ENCODE data around the gene MMAB. TPM values are rescaled to one million over a fixed set of nuclear protein-coding genes. Genes with fewer than 3 reads are reported as not detected.

MMAB gene
- total and polyA plus RNA-seq, 2 donors (not counting 3 experiments of a cell fraction or from before 2014, with no cell fraction given), result 39.1 to 46.0 TPM

DNA sequence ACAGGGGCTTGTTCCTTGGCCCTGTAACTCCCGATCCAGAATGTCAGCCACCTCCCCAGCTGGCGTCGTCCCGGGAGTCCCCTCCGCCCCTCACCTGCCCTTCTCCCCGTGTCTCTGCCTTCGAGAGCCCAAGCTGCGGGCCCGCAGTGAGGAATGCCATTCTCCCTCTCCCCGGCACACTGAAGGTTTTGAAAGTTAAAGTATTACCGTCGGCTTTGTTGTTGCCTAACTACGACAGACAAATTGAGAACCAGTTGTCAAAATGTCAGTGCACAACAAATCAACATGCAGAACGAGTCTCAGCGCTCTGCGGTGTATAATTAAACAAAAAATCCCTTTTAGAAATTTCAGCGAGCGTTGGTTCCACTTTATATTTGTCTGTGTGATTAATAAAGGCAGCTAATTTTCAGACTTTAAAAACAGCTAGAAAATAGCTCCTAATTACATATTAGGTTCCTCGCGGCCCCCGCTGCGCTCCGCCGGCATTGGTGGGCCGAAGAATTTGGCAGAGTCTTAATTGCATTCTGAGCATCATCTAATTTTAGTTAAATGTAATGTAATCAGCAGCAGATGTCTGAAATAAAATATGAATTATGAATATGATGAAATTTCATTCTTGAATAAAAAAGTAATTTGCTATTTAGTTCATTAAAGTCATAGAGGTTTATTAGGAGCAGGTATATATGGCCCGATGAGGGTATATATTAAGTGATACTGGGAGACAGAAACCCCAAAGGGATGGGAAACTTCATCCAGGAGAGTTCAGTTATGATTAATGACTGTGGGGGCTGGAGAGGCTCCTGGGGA is 40.5 kb upstream of the MMAB start:
- no TSS peak for BruUV-seq (replicated peaks)
- Histone ChIP-seq H3K4me1 (ENCODE audit: control insufficient read depth, extremely low read depth, insufficient read depth, low read length) (no peaks in the 10 kb centered on the region), H2AFZ (ENCODE audit: low read depth, low read length) (no peak overlapping the region), H3K9ac (replicated peaks; ENCODE audit: extremely low read depth, insufficient read depth, low read length) (no peak overlapping the region), H3K79me2 (ENCODE audit: control insufficient read depth, insufficient read depth, low read length) (no peaks in the 10 kb centered on the region), H3K27ac (ENCODE audit: insufficient read depth, low read depth, low read length) (no peak overlapping the region), H3K9me3 (replicated peaks; ENCODE audit: control insufficient read depth, insufficient read depth, low read length) (no peaks in the 10 kb centered on the region), H4K20me1 (replicated peaks; ENCODE audit: control insufficient read depth, extremely low read depth, insufficient read depth, low read length) (no peaks in the 10 kb centered on the region), H3K4me2 (ENCODE audit: insufficient read depth, low read length) (no peak overlapping the region), H3K36me3 (ENCODE audit: control insufficient read depth in 2 of 2, extremely low read depth in 1 of 2, insufficient read depth in 2 of 2, low read length in 2 of 2) (no peaks in the 10 kb centered on the region), H3K9me1 (replicated peaks; ENCODE audit: control insufficient read depth, extremely low read depth, insufficient read depth, low read length) (no peaks in the 10 kb centered on the region), H3K4me3 (replicated peaks in 1 of 3; ENCODE audit: insufficient read depth in 1 of 3, low read depth in 1 of 3, low read length in 3 of 3) (no peak overlapping the region), H3K27me3 (ENCODE audit: control insufficient read depth in 2 of 2, insufficient read depth in 2 of 2, low read length in 2 of 2) (peaks cover 0 to 14% of the 10 kb centered on the region in 2 experiments)
- ChIA-PET CTCF (interaction anchor here (1.2 to 2.9 kb wide), 5 partner anchors 16 to 186 kb away, joined by 3 to 15 read pairs (median 7); no protein-coding TSS in a partner anchor), POLR2A (no interaction called here)
- no peak for FAIRE-seq
- DNase-seq (ENCODE audit: low read depth, low spot score), result no peak
- intact Hi-C loops (cut with micrococcal nuclease) (loop anchor here (1.0 kb wide), 1 partner anchor 95 kb away; no protein-coding TSS in a partner anchor), dilution Hi-C loops (cut with MboI; ENCODE audit: extremely low pct_ligation_motif_present, low sequenced_read_pairs) (no loop called here)
- TF ChIP-seq, protein P1, sequence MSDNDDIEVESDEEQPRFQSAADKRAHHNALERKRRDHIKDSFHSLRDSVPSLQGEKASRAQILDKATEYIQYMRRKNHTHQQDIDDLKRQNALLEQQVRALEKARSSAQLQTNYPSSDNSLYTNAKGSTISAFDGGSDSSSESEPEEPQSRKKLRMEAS (IDR thresholded peaks at IDR 0.05; ENCODE audit: insufficient read depth, insufficient read length), result no peak
- TF ChIP-seq MYC (IDR thresholded peaks at IDR 0.05; ENCODE audit: low read depth, low read length) (no peak), POLR2A (IDR thresholded peaks at IDR 0.05; ENCODE audit: low read depth, low read length) (no peak), GATA2 (IDR thresholded peaks at IDR 0.05; ENCODE audit: insufficient read depth, insufficient read length, low read depth, low read length) (no peak), FOS (IDR thresholded peaks at IDR 0.05; ENCODE audit: borderline replicate concordance, insufficient read depth, low read length) (no peak), JUN (IDR thresholded peaks at IDR 0.05; ENCODE audit: borderline replicate concordance, insufficient read depth, insufficient read length, low read depth) (no peak)

DNA sequence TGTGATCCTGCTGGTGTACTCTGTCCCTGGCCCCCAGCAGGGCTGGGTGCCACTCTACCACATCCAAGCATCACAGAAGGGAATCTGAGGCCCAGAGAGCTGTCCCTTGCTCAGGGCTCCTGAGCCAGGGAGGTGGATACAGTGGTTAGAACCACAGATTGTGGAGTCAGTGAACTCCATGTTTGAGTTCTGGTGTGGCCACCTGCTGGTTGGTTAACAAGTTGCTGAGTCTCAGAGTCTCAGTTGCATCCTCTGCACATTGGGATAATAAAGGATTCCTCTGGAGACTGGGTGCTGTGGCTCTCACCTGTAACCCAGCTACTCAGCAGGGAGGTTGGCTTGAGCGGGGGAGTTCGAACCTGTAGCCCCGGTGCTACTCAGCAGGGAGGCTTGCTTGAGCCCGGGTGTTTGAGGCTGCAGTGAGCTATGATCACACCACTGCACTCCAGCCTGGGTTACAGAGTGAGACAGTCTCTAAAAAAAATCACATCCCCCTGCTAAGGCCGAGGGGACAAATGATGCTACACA is 39.7 kb upstream of the MMAB start:
- Histone ChIP-seq H2AFZ (ENCODE audit: low read depth, low read length) (no peak overlapping the region), H3K36me3 (ENCODE audit: control insufficient read depth in 2 of 2, extremely low read depth in 1 of 2, insufficient read depth in 2 of 2, low read length in 2 of 2) (no peaks in the 10 kb centered on the region), H3K4me2 (ENCODE audit: insufficient read depth, low read length) (no peak overlapping the region), H3K9me1 (replicated peaks; ENCODE audit: control insufficient read depth, extremely low read depth, insufficient read depth, low read length) (no peaks in the 10 kb centered on the region), H3K79me2 (ENCODE audit: control insufficient read depth, insufficient read depth, low read length) (no peaks in the 10 kb centered on the region), H3K9ac (replicated peaks; ENCODE audit: extremely low read depth, insufficient read depth, low read length) (no peak overlapping the region), H3K4me3 (replicated peaks in 1 of 3; ENCODE audit: insufficient read depth in 1 of 3, low read depth in 1 of 3, low read length in 3 of 3) (no peak overlapping the region), H3K4me1 (ENCODE audit: control insufficient read depth, extremely low read depth, insufficient read depth, low read length) (no peaks in the 10 kb centered on the region), H3K27me3 (ENCODE audit: control insufficient read depth in 2 of 2, insufficient read depth in 2 of 2, low read length in 2 of 2) (peaks cover 0 to 14% of the 10 kb centered on the region in 2 experiments), H4K20me1 (replicated peaks; ENCODE audit: control insufficient read depth, extremely low read depth, insufficient read depth, low read length) (no peaks in the 10 kb centered on the region), H3K9me3 (replicated peaks; ENCODE audit: control insufficient read depth, insufficient read depth, low read length) (no peaks in the 10 kb centered on the region), H3K27ac (ENCODE audit: insufficient read depth, low read depth, low read length) (no peak overlapping the region)
- DNase-seq (ENCODE audit: low read depth, low spot score) (no peak), FAIRE-seq (no peak)
- ChIA-PET POLR2A (no interaction called here), CTCF (interaction anchor here (0.7 to 2.9 kb wide), 7 partner anchors 14 to 278 kb away, joined by 3 to 15 read pairs (median 5); no protein-coding TSS in a partner anchor)
- intact Hi-C loops (cut with micrococcal nuclease), result loop anchor here (1.0 kb wide), 1 partner anchor 94 kb away; no protein-coding TSS in a partner anchor
- dilution Hi-C loops (cut with MboI; ENCODE audit: extremely low pct_ligation_motif_present, low sequenced_read_pairs), result no loop called here
- TF ChIP-seq, protein P2, sequence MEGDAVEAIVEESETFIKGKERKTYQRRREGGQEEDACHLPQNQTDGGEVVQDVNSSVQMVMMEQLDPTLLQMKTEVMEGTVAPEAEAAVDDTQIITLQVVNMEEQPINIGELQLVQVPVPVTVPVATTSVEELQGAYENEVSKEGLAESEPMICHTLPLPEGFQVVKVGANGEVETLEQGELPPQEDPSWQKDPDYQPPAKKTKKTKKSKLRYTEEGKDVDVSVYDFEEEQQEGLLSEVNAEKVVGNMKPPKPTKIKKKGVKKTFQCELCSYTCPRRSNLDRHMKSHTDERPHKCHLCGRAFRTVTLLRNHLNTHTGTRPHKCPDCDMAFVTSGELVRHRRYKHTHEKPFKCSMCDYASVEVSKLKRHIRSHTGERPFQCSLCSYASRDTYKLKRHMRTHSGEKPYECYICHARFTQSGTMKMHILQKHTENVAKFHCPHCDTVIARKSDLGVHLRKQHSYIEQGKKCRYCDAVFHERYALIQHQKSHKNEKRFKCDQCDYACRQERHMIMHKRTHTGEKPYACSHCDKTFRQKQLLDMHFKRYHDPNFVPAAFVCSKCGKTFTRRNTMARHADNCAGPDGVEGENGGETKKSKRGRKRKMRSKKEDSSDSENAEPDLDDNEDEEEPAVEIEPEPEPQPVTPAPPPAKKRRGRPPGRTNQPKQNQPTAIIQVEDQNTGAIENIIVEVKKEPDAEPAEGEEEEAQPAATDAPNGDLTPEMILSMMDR (IDR thresholded peaks at IDR 0.05; ENCODE audit: extremely low read depth in 1 of 2, insufficient read depth in 1 of 2, low read depth in 1 of 2, low read length in 2 of 2), result peak; percentile 30 to 33
- TF ChIP-seq POLR2AphosphoS5 (IDR thresholded peaks at IDR 0.05; ENCODE audit: insufficient read depth, low read depth, low read length), result no peak
- no TSS peak for BruUV-seq (replicated peaks)

All from endothelial cell of umbilical vein (primary cell).